Prostate gland (tissue), 2 donors: ENCODE measurements around the gene FASTKD1.

Experiments used
- POLR2A ChIP-seq: fragments of 450-650 bp; IDR thresholded peaks from one replicate; pipeline ENCODE4 v1.6.1; 2016; ENCODE audit warnings: antibody characterized with exemption, mild to moderate bottlenecking
- POLR2AphosphoS5 ChIP-seq: sonication (generic); formaldehyde crosslinking; IDR thresholded peaks from one replicate; pipeline ENCODE4 v1.6.1; 2017; ENCODE audit warnings: antibody characterized with exemption
- TF ChIP-seq, protein P1 (sequence below), 4 experiments: fragments of 200-600 bp in 2 of 4; fragments of 450-650 bp in 2 of 4; sonication (generic) in 2 of 4; IDR thresholded peaks; 1 replicate in 3 of 4; 2 replicates in 1 of 4; pipeline ENCODE4 v1.5.1; 2016 to 2019; ENCODE audit warnings: antibody characterized with exemption in 4 of 4, mild to moderate bottlenecking in 2 of 4, moderate library complexity in 2 of 4

DNA sequence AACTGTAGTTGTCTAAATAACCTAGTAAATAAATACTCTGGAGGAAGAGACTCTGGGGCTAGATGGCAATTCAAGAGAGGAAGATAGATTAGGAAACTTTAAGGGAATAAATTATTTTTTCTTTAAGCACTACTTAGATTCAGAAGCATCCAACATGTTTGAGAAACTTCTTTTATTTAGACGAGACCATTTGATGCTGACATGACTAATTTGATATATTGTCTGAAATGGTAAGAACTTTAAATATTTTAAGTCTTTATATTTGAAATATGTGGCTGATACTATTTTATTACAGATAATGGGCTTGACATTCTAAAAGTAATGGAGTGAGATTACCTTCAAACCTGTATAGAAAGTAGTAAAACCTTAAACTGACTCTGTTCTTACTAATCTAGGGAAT lies 46.8 kb upstream of the FASTKD1 start:
- TF ChIP-seq, protein P1, sequence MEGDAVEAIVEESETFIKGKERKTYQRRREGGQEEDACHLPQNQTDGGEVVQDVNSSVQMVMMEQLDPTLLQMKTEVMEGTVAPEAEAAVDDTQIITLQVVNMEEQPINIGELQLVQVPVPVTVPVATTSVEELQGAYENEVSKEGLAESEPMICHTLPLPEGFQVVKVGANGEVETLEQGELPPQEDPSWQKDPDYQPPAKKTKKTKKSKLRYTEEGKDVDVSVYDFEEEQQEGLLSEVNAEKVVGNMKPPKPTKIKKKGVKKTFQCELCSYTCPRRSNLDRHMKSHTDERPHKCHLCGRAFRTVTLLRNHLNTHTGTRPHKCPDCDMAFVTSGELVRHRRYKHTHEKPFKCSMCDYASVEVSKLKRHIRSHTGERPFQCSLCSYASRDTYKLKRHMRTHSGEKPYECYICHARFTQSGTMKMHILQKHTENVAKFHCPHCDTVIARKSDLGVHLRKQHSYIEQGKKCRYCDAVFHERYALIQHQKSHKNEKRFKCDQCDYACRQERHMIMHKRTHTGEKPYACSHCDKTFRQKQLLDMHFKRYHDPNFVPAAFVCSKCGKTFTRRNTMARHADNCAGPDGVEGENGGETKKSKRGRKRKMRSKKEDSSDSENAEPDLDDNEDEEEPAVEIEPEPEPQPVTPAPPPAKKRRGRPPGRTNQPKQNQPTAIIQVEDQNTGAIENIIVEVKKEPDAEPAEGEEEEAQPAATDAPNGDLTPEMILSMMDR (IDR thresholded peaks at IDR 0.05), result no peak
- TF ChIP-seq POLR2A (no peak), POLR2AphosphoS5 (no peak)
